SK-N-SH treated with all-trans-retinoic acid at 6 μM for 48 hours (cell line): ENCODE measurements around the gene HSPB2.

Experiments used
- BACH2 ChIP-seq: fragments of 250-450 bp; sonication (Bioruptor Pico); IDR thresholded peaks from 2 replicates; pipeline ENCODE4 v1.9.0; 2021; ENCODE audit warnings: mild to moderate bottlenecking, borderline replicate concordance
- ZFP30 ChIP-seq: fragments of 450-650 bp; formaldehyde crosslinking; IDR thresholded peaks from 2 replicates; pipeline ENCODE4 v1.5.0; 2022; ENCODE audit warnings: mild to moderate bottlenecking, moderate library complexity
- ZNF8 ChIP-seq: fragments of 450-650 bp; formaldehyde crosslinking; IDR thresholded peaks from 2 replicates; pipeline ENCODE4 v1.5.0; 2020; ENCODE audit warnings: mild to moderate bottlenecking, moderate library complexity
- TF ChIP-seq, protein P1 (sequence below): fragments of 250-450 bp; sonication (Bioruptor Pico); IDR thresholded peaks from 2 replicates; pipeline ENCODE4 v1.8.0; 2020; ENCODE audit warnings: mild to moderate bottlenecking, moderate library complexity, borderline replicate concordance

GRCh38 chr11:111932611-111932950, 20.0 kb downstream of the HSPB2 start:
- TF ChIP-seq BACH2 (CRISPR knock-in tag), result no peak
- no peak for TF ChIP-seq ZNF8
- TF ChIP-seq, protein P1, sequence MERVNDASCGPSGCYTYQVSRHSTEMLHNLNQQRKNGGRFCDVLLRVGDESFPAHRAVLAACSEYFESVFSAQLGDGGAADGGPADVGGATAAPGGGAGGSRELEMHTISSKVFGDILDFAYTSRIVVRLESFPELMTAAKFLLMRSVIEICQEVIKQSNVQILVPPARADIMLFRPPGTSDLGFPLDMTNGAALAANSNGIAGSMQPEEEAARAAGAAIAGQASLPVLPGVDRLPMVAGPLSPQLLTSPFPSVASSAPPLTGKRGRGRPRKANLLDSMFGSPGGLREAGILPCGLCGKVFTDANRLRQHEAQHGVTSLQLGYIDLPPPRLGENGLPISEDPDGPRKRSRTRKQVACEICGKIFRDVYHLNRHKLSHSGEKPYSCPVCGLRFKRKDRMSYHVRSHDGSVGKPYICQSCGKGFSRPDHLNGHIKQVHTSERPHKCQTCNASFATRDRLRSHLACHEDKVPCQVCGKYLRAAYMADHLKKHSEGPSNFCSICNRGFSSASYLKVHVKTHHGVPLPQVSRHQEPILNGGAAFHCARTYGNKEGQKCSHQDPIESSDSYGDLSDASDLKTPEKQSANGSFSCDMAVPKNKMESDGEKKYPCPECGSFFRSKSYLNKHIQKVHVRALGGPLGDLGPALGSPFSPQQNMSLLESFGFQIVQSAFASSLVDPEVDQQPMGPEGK (CRISPR knock-in tag), result no peak
- no peak for TF ChIP-seq ZFP30 (CRISPR knock-in tag)
